Fibroblast of lung (primary cell): ENCODE measurements around the gene SGIP1. TPM values are rescaled to one million over a fixed set of nuclear protein-coding genes. Genes with fewer than 3 reads are reported as not detected.

Experiments used
- DNase-seq, 2 donors: peaks; one replicate each; pipeline versions ENCODE4 v3.0.0 to v3.0.0-alpha.2; 2010; ENCODE audit warnings: low read depth in 2 of 2
- H2AFZ ChIP-seq: 2 replicates; pipeline ENCODE4 v1.5.1; 2012; ENCODE audit warnings: low read length, control low read depth, inconsistent platforms
- H3K27ac ChIP-seq: 2 replicates; pipeline ENCODE4 v1.5.1; 2011; ENCODE audit warnings: low read length, control low read depth; ENCODE audit not compliant: insufficient read depth
- H3K27me3 ChIP-seq: 2 replicates; pipeline ENCODE4 v1.5.1; 2011; ENCODE audit warnings: mild to moderate bottlenecking, low read length; ENCODE audit not compliant: control insufficient read depth, insufficient read depth
- H3K36me3 ChIP-seq: 2 replicates; pipeline ENCODE4 v1.5.1; 2011; ENCODE audit warnings: low read length; ENCODE audit not compliant: control insufficient read depth, insufficient read depth
- H3K4me1 ChIP-seq: 2 replicates; pipeline ENCODE4 v1.5.1; 2011; ENCODE audit warnings: low read length; ENCODE audit not compliant: control insufficient read depth, insufficient read depth; ENCODE audit errors: extremely low read depth
- H3K4me2 ChIP-seq: 2 replicates; pipeline ENCODE4 v1.5.1; 2011; ENCODE audit warnings: low read length, control low read depth; ENCODE audit not compliant: insufficient read depth; ENCODE audit errors: extremely low read depth
- H3K4me3 ChIP-seq, 4 experiments: fragments of 200-600 bp in 1 of 4; sonication (generic) in 1 of 4; replicated peaks in 1 of 4; 2 replicates each; pipeline ENCODE4 v1.5.1; 2011 to 2016; ENCODE audit warnings: low read length in 4 of 4, low read depth in 3 of 4, mild to moderate bottlenecking in 3 of 4, control low read depth in 2 of 4, inconsistent platforms in 1 of 4, mixed read lengths in 1 of 4; ENCODE audit not compliant: insufficient read depth in 1 of 4; ENCODE audit errors: control extremely low read depth in 1 of 4
- H3K79me2 ChIP-seq: 2 replicates; pipeline ENCODE4 v1.5.1; 2012; ENCODE audit warnings: mild to moderate bottlenecking, low read length, inconsistent platforms; ENCODE audit not compliant: control insufficient read depth, insufficient read depth
- H3K9ac ChIP-seq: 2 replicates; pipeline ENCODE4 v1.5.1; 2011; ENCODE audit warnings: mild to moderate bottlenecking, low read length, control low read depth; ENCODE audit not compliant: insufficient read depth
- H3K9me3 ChIP-seq: 2 replicates; pipeline ENCODE4 v1.5.1; 2012; ENCODE audit warnings: low read depth, low read length; ENCODE audit not compliant: control insufficient read depth, insufficient read depth
- H4K20me1 ChIP-seq: 2 replicates; pipeline ENCODE4 v1.5.1; 2011; ENCODE audit warnings: low read length; ENCODE audit not compliant: control insufficient read depth, insufficient read depth; ENCODE audit errors: extremely low read depth
- CTCF ChIP-seq, 2 donors: IDR thresholded peaks in 1 of 2; conservative IDR thresholded peaks in 1 of 2; 1 replicate in 1 of 2; 2 replicates in 1 of 2; pipeline ENCODE4 v1.5.1; 2011 to 2012; ENCODE audit warnings: low read length in 2 of 2, control low read depth in 1 of 2, inconsistent platforms in 1 of 2, low read depth in 1 of 2, mild to moderate bottlenecking in 1 of 2
- EZH2 ChIP-seq: IDR thresholded peaks from 2 replicates; pipeline ENCODE4 v1.5.1; 2012; ENCODE audit warnings: low read length, control low read depth, mild to moderate bottlenecking; ENCODE audit errors: missing control alignments
- polyA plus RNA-seq, 2 donors: library from polyadenylated mRNA; depleted of rRNA in 1 of 2; stranded (reverse) in 1 of 2; unstranded in 1 of 2; fragments of >200 nt; gene quantifications; 2 replicates each; pipeline ENCODE4 v1.2.1, GENCODE V29; 2011 to 2012; ENCODE audit warnings: missing spikeins in 1 of 2
- total RNA-seq: library from RNA; depleted of rRNA; stranded (reverse); fragments of >200 nt; gene quantifications from 2 replicates; pipeline ENCODE4 v1.2.1, GENCODE V29; 2014

SGIP1 gene
- total and polyA plus RNA-seq, 2 donors (not counting 1 experiment from before 2014, with no cell fraction given), result 37.8 to 77.6 TPM

DNA sequence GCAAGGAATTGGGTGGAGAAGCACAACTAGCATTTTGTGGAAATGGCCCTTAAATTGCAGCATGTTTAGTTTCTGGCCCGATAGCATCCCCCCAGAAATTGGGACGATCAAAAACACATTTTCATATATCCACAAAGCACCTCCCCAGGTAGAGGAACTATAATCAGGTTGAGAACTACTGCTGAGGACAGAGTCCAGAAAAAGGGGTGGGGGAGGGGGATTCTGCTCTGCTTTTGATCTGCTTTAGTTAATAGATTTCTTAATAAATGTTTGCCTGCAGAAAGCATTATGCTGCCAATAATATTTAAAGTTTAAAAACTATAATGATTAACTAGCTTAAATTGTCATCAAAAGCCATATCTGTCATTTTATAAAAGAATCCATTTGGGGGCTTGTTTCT is 203.9 kb downstream of the SGIP1 start:
- DNase-seq, result no peak
- Histone ChIP-seq H3K27me3 (no peaks in the 10 kb centered on the region), H3K9me3 (no peaks in the 10 kb centered on the region), H3K27ac (no peak overlapping the region), H3K36me3 (no peaks in the 10 kb centered on the region), H3K4me2 (no peak overlapping the region), H3K9ac (no peak overlapping the region), H3K4me3 (no peak overlapping the region), H2AFZ (no peak overlapping the region), H3K79me2 (no peaks in the 10 kb centered on the region), H3K4me1 (peaks cover 6% of the 10 kb centered on the region), H4K20me1 (no peaks in the 10 kb centered on the region)
- no peak for TF ChIP-seq EZH2
- TF ChIP-seq CTCF (conservative IDR thresholded peaks at IDR 0.05 in 1 of 2, IDR thresholded peaks at IDR 0.05 in 1 of 2; ENCODE audit: low read depth in 1 of 2, low read length in 2 of 2), result no peak

GRCh38 chr1:66739401-66740157 is 205.6 kb downstream of the SGIP1 start:
- no peak overlapping the region for H3K27ac ChIP-seq
- TF ChIP-seq EZH2 (no peak), CTCF (conservative IDR thresholded peaks at IDR 0.05 in 1 of 2, IDR thresholded peaks at IDR 0.05 in 1 of 2; ENCODE audit: low read depth in 1 of 2, low read length in 2 of 2) (no peak)
- H3K4me2 ChIP-seq, result no peak overlapping the region

GRCh38 chr1:66745451-66745850 is 211.5 kb downstream of the SGIP1 start:
- DNase-seq, result no peak
- no peaks in the 10 kb centered on the region for H3K27me3 ChIP-seq
- H4K20me1 ChIP-seq, result no peaks in the 10 kb centered on the region
- no peak overlapping the region for H3K4me3 ChIP-seq
- no peak overlapping the region for H2AFZ ChIP-seq
- no peak overlapping the region for H3K27ac ChIP-seq
- H3K9ac ChIP-seq, result no peak overlapping the region
- H3K79me2 ChIP-seq, result no peaks in the 10 kb centered on the region
- no peak overlapping the region for H3K4me2 ChIP-seq
- no peaks in the 10 kb centered on the region for H3K4me1 ChIP-seq
- TF ChIP-seq CTCF (conservative IDR thresholded peaks at IDR 0.05 in 1 of 2, IDR thresholded peaks at IDR 0.05 in 1 of 2; ENCODE audit: low read depth in 1 of 2, low read length in 2 of 2) (no peak), EZH2 (no peak)
- no peaks in the 10 kb centered on the region for H3K36me3 ChIP-seq
- no peaks in the 10 kb centered on the region for H3K9me3 ChIP-seq

More at GRCh38 chr1:66739401-66740157, 205.6 kb downstream of the SGIP1 start:
- DNase-seq, result no peak
- Histone ChIP-seq H2AFZ (no peak overlapping the region), H3K27me3 (no peaks in the 10 kb centered on the region), H3K9ac (no peak overlapping the region), H3K4me1 (no peaks in the 10 kb centered on the region), H3K36me3 (no peaks in the 10 kb centered on the region), H3K79me2 (no peaks in the 10 kb centered on the region), H3K9me3 (no peaks in the 10 kb centered on the region), H4K20me1 (no peaks in the 10 kb centered on the region), H3K4me3 (no peak overlapping the region)
